GM19193 (cell line): ENCODE measurements around the gene GUCY2C.

ENCODE experiments used
- POLR2A ChIP-seq: IDR thresholded peaks from 4 replicates; pipeline ENCODE4 v1.6.1; 2011; ENCODE audit not compliant: insufficient read depth, insufficient read length; ENCODE audit errors: extremely low read depth

The GUCY2C gene

GRCh38 chr12:14612250-14612649 lies 84.1 kb downstream of the GUCY2C start:
- no peak for TF ChIP-seq POLR2A

GRCh38 chr12:14611640-14612203 lies 84.7 kb downstream of the GUCY2C start:
- TF ChIP-seq POLR2A, result no peak

DNA sequence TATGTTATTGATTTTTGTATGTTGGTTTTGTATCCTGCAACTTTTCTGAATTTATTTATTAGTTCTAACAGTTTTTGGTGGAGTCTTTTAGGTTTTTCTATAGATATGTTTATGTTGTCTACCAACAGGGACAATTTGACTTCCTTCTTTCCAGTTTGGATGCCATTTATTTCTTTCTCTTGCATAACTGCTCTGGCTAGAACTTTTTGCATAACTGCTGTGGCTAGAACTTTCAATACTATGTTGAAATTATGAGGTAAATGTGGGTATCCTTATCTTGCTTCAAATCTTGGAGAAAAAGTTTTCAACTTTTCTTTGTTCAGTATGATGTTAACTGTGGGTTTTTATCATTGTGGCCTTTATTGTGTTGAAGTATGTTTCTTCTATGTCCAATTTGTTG lies 88.8 kb downstream of the GUCY2C start:
- TF ChIP-seq POLR2A, result no peak

GRCh38 chr12:14605401-14605989 lies 90.9 kb downstream of the GUCY2C start:
- TF ChIP-seq POLR2A, result no peak

DNA sequence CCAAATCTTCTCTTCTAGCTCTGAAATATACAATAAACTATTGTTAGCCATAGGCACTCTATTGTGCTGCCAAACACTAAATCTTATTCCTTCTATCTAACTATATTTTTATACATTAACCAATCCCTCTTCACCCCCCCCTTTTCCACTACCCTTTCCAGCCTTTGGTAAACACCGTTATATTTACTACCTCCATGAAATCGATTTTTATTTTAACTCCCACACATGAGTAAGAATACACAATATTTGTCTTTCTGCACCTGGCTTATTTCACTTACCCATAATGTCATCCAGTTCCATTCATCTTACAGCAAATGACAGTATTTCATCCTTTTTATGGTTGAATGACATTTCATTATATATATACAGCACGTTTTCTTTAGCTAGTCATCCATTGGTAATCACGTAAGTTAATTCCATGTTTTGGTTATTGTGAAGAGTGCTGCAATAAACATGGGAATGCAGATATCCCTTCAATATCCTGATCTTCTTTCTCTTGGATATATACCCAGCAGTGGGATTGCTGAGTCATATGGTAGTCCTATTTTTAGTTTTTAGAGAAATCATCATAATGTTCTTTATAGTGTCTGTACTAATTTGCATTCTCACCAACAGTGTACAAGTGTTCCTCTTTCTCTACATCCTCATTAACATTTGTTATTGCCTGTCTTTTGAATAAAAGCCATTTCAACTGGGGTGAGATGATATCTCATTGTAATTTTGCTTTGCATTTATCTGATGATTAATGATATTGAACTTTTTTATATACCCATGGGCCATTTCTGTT lies 94.5 kb downstream of the GUCY2C start:
- TF ChIP-seq POLR2A, result no peak

GRCh38 chr12:14597480-14597879 lies 98.9 kb downstream of the GUCY2C start:
- no peak for TF ChIP-seq POLR2A

GRCh38 chr12:14591719-14592118 lies 104.7 kb downstream of the GUCY2C start:
- TF ChIP-seq POLR2A, result no peak

- no peak for TF ChIP-seq POLR2A
Observed at GRCh38 chr12:14589169-14590004, 107.0 kb downstream of the GUCY2C start.

DNA sequence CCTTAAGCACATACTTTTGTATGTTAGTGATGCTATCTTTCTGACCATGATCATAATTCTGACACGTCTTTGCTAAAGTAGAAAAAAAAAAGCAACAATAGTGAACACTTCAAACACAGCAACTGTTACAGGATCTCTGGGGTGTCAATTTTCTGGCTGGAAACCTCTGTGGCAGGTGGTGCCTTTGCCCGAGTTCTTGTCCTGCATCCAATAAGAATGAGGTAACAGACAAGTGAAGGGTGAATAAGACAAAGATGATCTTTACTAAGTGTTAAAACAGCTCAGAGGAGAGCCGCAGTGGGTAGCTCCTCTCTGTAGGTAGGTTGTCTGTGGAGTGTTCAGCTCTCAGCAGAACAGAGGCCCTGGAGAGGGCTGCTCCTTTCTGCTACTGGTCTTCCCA lies 107.8 kb downstream of the GUCY2C start:
- no peak for TF ChIP-seq POLR2A

DNA sequence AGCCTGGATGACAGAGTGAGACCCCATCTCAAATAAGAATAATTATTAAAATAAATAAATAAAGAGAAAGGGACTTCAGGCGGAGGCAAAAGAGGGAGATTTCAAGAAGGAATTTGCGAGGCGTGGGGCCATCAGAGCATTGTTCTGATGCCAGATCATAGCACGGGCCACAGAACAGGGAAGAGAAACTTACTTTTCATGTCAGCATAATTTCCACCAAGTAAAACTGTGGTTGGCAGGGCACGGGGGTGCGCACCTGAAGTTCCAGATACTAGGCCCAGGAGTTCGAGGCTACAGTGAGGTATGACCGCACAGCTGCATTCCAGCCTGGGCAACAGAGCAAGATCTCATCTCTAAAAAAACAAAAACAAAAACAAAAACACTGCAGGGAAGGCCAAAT lies 117.8 kb downstream of the GUCY2C start:
- TF ChIP-seq POLR2A, result no peak

- no peak for TF ChIP-seq POLR2A
Observed at GRCh38 chr12:14577344-14577743, 119.1 kb downstream of the GUCY2C start.

GRCh38 chr12:14576896-14577295 lies 119.5 kb downstream of the GUCY2C start:
- TF ChIP-seq POLR2A, result no peak

GRCh38 chr12:14575585-14575984 lies 120.8 kb downstream of the GUCY2C start:
- TF ChIP-seq POLR2A, result no peak

DNA sequence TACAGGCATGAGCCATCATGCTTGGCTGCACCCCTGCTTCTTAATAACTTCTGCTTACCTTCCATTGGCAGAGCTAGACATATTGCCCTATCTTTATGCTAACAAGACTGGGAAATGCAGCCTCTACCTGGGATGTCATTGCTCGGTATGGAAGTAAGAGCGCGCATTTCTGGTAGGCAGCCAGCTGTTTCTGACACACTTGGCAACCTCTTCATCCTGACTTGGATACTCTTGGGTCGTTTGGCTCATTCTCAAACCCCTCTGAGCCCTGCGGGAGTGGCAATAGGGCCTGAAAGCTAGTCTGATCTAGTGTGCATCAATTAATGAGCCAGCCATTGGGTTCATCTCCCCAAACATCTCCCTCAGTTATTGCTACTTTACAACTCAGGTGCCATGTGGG lies 123.3 kb downstream of the GUCY2C start:
- TF ChIP-seq POLR2A, result no peak

DNA sequence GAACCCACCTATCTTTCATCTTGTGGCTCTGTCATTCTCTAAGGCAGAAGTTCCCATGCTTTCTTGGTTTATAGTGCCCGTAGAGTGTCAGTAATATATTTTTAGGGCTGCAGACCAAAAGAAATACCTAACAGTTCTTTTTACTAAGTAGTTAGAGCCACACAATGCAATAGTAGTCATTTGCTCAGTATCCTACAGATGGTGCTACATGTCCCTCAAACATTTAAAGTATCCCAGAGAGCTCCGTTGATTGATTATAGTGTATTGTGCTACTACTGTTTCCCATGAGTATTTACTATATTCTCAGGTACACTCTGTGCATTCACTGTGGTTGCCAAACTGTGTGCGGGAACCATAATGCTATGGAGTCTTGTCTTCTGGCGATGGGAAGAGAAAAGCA lies 124.0 kb downstream of the GUCY2C start:
- TF ChIP-seq POLR2A, result no peak
